Measurements from ENCODE around the gene PRKAR2B. TPM values are rescaled to one million over a fixed set of nuclear protein-coding genes. Genes with fewer than 3 reads are reported as not detected.
A peak's percentile ranks its signal among the peaks of the same experiment; 100 is the strongest.

PRKAR2B gene
- total RNA-seq (under 1 TPM; 0.62 to 0.71 TPM), polyA plus RNA-seq (under 1 TPM; 0.63 to 0.75 (median 0.66) TPM), total RNA-seq (0.50 to 1.6 (median 0.99) reads per million in 6 experiments)

DNA sequence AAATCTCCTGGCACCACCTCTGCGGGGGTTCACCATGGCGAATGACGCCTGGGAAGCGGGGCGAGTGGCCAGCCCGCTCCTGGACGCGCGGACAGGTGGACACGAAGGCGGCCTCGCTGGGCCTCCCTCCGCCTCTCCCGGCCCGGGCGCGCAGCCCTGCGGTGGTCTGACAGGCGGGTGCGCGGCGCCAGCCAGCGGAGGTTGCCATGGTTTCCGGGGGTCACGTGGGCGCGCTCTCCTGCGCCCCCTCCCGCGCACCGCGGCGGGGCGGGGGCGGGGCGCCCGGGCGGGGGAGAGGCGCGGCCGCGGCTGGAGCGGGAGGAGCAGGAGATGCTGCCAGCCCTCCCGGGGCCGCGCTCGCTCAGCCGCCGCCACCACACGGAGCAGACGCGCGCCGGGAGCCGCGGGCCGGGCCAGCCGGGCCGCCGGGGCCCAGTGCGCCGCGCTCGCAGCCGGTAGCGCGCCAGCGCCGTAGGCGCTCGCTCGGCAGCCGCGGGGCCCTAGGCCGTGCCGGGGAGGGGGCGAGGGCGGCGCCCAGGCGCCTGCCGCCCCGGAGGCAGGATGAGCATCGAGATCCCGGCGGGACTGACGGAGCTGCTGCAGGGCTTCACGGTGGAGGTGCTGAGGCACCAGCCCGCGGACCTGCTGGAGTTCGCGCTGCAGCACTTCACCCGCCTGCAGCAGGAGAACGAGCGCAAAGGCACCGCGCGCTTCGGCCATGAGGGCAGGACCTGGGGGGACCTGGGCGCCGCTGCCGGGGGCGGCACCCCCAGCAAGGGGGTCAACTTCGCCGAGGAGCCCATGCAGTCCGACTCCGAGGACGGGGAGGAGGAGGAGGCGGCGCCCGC, at the start of gene PRKAR2B:
TSS of gene PRKAR2B (plus strand) at position 359 of the 848 bp plus-strand sequence. CDS start at position 562, 203 bp downstream.
- H3K36me3 Mint-ChIP-seq = peaks cover 0 to 2% (median 0%) of the 10 kb centered on the region in 3 donors
- H3K4me3 Mint-ChIP-seq = peak within 1 kb of the TSS; percentile 82 to 92 (median 90)
- POLR2A ChIA-PET = no interaction called here
- ATAC-seq (peak; percentile 86 to 92), DNase-seq (peak; percentile 71 to 88 (median 80))
- no peaks in the 10 kb centered on the region for H3K9me3 Mint-ChIP-seq
- peaks cover 9 to 22% (median 10%) of the 10 kb centered on the region in 5 donors for H3K27me3 Mint-ChIP-seq
- H3K4me1 Mint-ChIP-seq = peaks cover 7 to 19% (median 14%) of the 10 kb centered on the region in 4 donors
- H3K27ac Mint-ChIP-seq = peak within 1 kb of the TSS; percentile 14 to 93 (median 58)

DNA sequence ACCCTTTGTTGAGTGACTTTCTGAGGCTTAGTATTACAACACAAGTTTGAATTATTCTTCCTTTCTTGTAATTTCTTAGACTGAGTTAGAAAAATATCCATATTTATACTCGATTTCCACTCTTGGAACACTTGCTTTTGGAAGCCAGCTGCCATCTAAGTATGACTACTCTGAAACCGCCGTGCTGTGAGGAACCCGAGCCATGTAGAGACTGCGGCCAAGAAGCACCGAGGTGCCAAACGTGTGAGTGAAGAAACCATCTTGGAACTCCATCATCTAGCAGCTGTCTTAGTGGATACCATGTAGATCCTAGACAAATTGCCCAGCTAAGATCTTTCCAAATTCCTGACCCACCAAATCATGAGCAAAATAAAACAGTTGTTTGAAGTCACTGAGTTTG, 49.7 kb upstream of the PRKAR2B start:
- Mint-ChIP-seq H3K36me3 (peaks cover 0 to 1% (median 0%) of the 10 kb centered on the region in 3 donors), H3K4me1 (no peaks in the 10 kb centered on the region), H3K27ac (no peak overlapping the region), H3K27me3 (peaks cover 8 to 16% (median 11%) of the 10 kb centered on the region in 5 donors), H3K9me3 (no peaks in the 10 kb centered on the region), H3K4me3 (no peak overlapping the region)
- POLR2A ChIA-PET = no interaction called here
- ATAC-seq (no peak), DNase-seq (no peak)

GRCh38 chr7:106997487-106998271, 46.8 kb upstream of the PRKAR2B start:
- Mint-ChIP-seq H3K4me3 (no peak overlapping the region), H3K9me3 (no peaks in the 10 kb centered on the region), H3K4me1 (no peaks in the 10 kb centered on the region), H3K27me3 (peaks cover 8 to 16% (median 13%) of the 10 kb centered on the region in 5 donors), H3K36me3 (no peaks in the 10 kb centered on the region), H3K27ac (no peak overlapping the region)
- ATAC-seq = no peak
- no peak for DNase-seq
- POLR2A ChIA-PET = no interaction called here

DNA sequence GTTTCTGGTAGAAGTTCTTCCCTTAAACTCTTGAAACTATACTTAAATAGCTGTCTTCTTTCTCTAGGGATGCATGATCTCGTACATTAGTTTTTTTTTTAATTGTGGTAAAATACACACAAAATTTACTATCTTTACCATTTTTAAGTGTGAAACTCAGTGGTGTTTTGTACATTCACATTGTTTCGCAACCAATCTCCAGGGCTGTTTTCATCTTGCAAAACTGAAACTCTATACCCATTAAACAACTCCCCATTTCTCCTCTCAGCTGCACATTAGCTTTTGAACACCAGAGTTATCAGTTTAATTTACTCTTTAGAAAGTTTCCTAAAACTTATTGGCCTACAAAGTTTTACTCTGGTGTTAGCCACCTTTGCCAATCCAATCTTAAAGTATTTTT, 45.5 kb upstream of the PRKAR2B start:
- Mint-ChIP-seq H3K4me3 (no peak overlapping the region), H3K4me1 (peaks cover 0 to 1% (median 0%) of the 10 kb centered on the region in 4 donors), H3K9me3 (no peaks in the 10 kb centered on the region), H3K36me3 (no peaks in the 10 kb centered on the region), H3K27ac (no peak overlapping the region), H3K27me3 (peaks cover 8 to 13% (median 12%) of the 10 kb centered on the region in 5 donors)
- ATAC-seq (no peak), DNase-seq (no peak)
- POLR2A ChIA-PET = no interaction called here

DNA sequence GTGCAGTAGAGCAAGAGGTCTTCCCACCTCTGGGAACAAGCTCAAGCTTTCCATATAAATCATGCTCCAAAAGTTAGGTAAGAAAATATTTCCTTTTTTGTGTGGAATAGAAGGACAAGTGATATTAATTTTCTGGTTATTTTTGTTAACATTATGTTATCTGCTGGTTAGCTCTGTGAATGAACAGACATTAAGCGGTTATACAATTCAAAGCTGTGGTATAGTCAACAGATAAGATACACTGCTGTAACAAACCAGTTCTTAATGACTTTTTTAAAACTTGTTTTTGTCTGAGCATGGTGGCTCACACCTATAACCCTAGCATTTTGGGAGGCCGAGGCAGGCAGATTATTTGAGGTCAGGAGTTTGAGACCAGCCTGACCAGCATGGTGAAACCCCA, 43.0 kb upstream of the PRKAR2B start:
- no peak overlapping the region for H3K27ac Mint-ChIP-seq
- no peak for DNase-seq

DNA sequence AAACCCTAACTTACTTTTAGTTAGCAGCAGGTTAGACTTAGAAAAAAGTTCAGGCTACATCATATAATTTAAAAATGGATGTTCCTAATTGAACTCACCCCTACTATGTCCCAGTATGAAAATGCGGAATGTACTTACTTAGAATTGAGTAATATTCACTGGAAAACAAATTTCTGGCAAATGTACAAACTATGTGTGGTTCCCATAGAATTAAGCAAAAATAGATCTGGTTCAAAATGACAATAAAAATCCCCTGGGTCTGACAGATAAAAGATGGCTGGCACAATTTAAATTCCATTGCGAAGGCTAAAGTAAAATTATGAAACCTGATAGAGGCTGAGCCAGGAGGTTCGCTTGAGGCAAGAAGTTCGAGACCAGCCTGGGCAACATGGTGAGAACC, 42.4 kb upstream of the PRKAR2B start:
- Mint-ChIP-seq H3K4me1 (peaks cover 0 to 1% (median 0%) of the 10 kb centered on the region in 4 donors), H3K36me3 (no peaks in the 10 kb centered on the region), H3K27me3 (peaks cover 0 to 6% (median 0%) of the 10 kb centered on the region in 5 donors), H3K9me3 (no peaks in the 10 kb centered on the region), H3K27ac (no peak overlapping the region), H3K4me3 (no peak overlapping the region)
- DNase-seq (no peak), ATAC-seq (no peak)
- POLR2A ChIA-PET = no interaction called here

More for the DNA sequence above, 43.0 kb upstream of the PRKAR2B start:
- POLR2A ChIA-PET = no interaction called here
- ATAC-seq = no peak
- peaks cover 0 to 1% (median 0%) of the 10 kb centered on the region in 4 donors for H3K4me1 Mint-ChIP-seq
- H3K36me3 Mint-ChIP-seq = no peaks in the 10 kb centered on the region
- H3K4me3 Mint-ChIP-seq = no peak overlapping the region
- peaks cover 0 to 6% (median under 1%) of the 10 kb centered on the region in 5 donors for H3K27me3 Mint-ChIP-seq
- H3K9me3 Mint-ChIP-seq = no peaks in the 10 kb centered on the region

- no peak for ATAC-seq
- no peak for DNase-seq
- no peak overlapping the region for H3K4me3 Mint-ChIP-seq
- POLR2A ChIA-PET = no interaction called here
- H3K27me3 Mint-ChIP-seq = peaks cover 0 to 4% (median 0%) of the 10 kb centered on the region in 5 donors
- H3K27ac Mint-ChIP-seq = no peak overlapping the region
- H3K36me3 Mint-ChIP-seq = no peaks in the 10 kb centered on the region
- H3K9me3 Mint-ChIP-seq = no peaks in the 10 kb centered on the region
- H3K4me1 Mint-ChIP-seq = peaks cover 0 to 1% (median 0%) of the 10 kb centered on the region in 4 donors
These were observed 41.9 kb upstream of the PRKAR2B start for GRCh38 chr7:107002529-107002998.

DNA sequence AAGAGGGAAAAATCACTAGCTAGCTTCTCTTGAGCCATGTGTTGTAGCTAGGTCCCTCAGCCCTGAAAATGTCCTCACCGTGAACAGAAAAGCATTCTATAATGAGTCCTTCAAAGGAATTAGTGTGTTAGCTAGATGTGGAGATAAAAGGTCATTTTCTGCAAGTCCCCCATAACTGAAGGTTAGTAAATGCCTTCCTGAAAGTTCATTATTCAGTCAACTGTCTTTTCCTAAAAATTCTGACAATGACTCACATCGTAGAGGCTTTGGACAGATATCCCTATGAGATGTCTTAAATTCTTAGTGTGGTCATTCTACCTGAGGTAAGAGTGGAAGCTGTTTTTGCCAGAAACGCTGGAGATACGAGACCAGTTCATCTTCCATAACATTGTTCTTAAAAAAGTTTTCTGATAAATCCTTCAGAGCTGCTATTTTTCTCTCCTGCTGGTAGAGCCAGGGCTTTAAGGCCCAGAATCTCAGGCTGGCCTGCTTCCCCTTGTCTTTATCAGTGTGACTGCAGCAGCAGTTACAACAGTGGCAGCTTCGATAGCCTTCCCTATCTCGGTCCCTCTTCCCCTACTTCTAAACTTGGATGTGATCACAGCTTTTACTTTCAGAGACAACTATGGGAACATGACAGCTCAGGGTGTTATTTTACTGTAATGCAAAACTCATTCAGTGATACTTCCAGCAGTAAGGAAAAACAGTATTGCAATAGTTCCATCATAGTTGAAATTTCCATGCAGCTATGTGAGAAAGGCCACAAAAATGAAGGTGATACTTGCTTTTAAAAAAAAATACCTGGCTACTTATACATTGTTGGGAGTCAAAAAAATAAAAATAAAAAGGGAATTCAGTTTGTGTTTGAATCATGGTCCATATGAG, 37.3 kb upstream of the PRKAR2B start:
- Mint-ChIP-seq H3K36me3 (no peaks in the 10 kb centered on the region), H3K27me3 (peaks cover 0 to 2% (median 0%) of the 10 kb centered on the region in 5 donors), H3K4me1 (peaks cover 0 to 1% (median 0%) of the 10 kb centered on the region in 4 donors), H3K4me3 (no peak overlapping the region), H3K9me3 (no peaks in the 10 kb centered on the region), H3K27ac (no peak overlapping the region)
- POLR2A ChIA-PET = no interaction called here
- DNase-seq = no peak
- ATAC-seq = no peak

GRCh38 chr7:107007892-107008287, 36.6 kb upstream of the PRKAR2B start:
- POLR2A ChIA-PET = no interaction called here
- Mint-ChIP-seq H3K27me3 (peaks cover 0 to 2% (median 0%) of the 10 kb centered on the region in 5 donors), H3K4me1 (peaks cover 0 to 1% (median 0%) of the 10 kb centered on the region in 4 donors), H3K36me3 (no peaks in the 10 kb centered on the region), H3K27ac (no peak overlapping the region), H3K9me3 (no peaks in the 10 kb centered on the region), H3K4me3 (no peak overlapping the region)
- ATAC-seq = no peak
- no peak for DNase-seq

DNA sequence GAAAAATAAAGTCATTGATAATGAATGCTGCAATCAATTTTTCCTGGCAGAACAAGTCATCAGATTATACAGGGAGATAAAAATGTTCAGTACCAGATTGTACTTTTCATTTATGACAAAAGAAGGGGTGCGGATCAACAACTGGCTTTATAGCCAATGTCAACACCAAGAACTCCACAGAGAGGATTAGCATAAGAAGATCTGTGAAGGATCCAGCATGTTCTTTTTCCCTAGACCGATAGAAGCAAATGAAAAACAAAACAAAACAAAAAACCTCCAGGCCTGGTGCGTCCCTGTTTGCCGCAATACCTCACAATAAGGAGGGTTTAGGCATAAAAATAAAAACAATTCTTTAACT, 34.7 kb upstream of the PRKAR2B start:
- POLR2A ChIA-PET = no interaction called here

GRCh38 chr7:107012691-107013090, 31.8 kb upstream of the PRKAR2B start:
- no peak for DNase-seq
- no peaks in the 10 kb centered on the region for H3K36me3 Mint-ChIP-seq
- no peak for ATAC-seq
- H3K27ac Mint-ChIP-seq = no peak overlapping the region
- H3K27me3 Mint-ChIP-seq = peaks cover 0 to 7% (median 0%) of the 10 kb centered on the region in 5 donors
- H3K9me3 Mint-ChIP-seq = no peaks in the 10 kb centered on the region
- POLR2A ChIA-PET = no interaction called here
- H3K4me3 Mint-ChIP-seq = no peak overlapping the region
- no peaks in the 10 kb centered on the region for H3K4me1 Mint-ChIP-seq

More for the DNA sequence above, 34.7 kb upstream of the PRKAR2B start:
- H3K4me1 Mint-ChIP-seq = no peaks in the 10 kb centered on the region
- H3K9me3 Mint-ChIP-seq = no peaks in the 10 kb centered on the region
- DNase-seq = no peak
- H3K36me3 Mint-ChIP-seq = no peaks in the 10 kb centered on the region
- ATAC-seq = no peak
- no peak overlapping the region for H3K4me3 Mint-ChIP-seq
- peaks cover 0 to 3% (median 0%) of the 10 kb centered on the region in 5 donors for H3K27me3 Mint-ChIP-seq
- H3K27ac Mint-ChIP-seq = no peak overlapping the region

GRCh38 chr7:107014387-107015023, 30.0 kb upstream of the PRKAR2B start:
- ATAC-seq = no peak
- Mint-ChIP-seq H3K4me1 (no peaks in the 10 kb centered on the region), H3K27me3 (peaks cover 0 to 10% (median 2%) of the 10 kb centered on the region in 5 donors), H3K9me3 (no peaks in the 10 kb centered on the region), H3K27ac (no peak overlapping the region), H3K36me3 (no peaks in the 10 kb centered on the region), H3K4me3 (no peak overlapping the region)
- POLR2A ChIA-PET = no interaction called here
- DNase-seq = no peak
